NCI-H748 (cell line): ENCODE measurements around the gene CCS.
"Not testable (repeated sequence)": the region's sequence is repeated elsewhere in the genome, so short reads cannot be mapped to it uniquely, and the experiment has no call there.

ENCODE experiments used
- DNase-seq: peaks from one replicate; lab custom pipeline; 2025; ENCODE audit not compliant: unreplicated experiment; lab: John Stamatoyannopoulos, UW

CCS gene

GRCh38 chr11:66592457-66593302, at the start of gene CCS, which contains the start of gene CCDC87:
TSS of gene CCS (plus strand) at chr11:66593185. CDS start at chr11:66593262, 77 bp downstream.
TSS of gene CCDC87 (minus strand) at chr11:66593063. CDS start at chr11:66593015, 48 bp downstream.
- DNase-seq = peak; percentile 96

GRCh38 chr11:66543263-66544107, 49.5 kb upstream of the CCS start:
- DNase-seq = no peak

GRCh38 chr11:66544952-66545351, 48.0 kb upstream of the CCS start:
- DNase-seq = not testable (repeated sequence)

- DNase-seq = peak; percentile 97
Measured at GRCh38 chr11:66545701-66546367, 47.2 kb upstream of the CCS start, which contains the start of gene ZDHHC24. TSS of gene ZDHHC24 (minus strand) at chr11:66546048. CDS start at chr11:66546003, 45 bp downstream.

- no peak for DNase-seq
Measured at GRCh38 chr11:66546368-66546965, 46.5 kb upstream of the CCS start, which contains the start of gene ACTN3. TSS of gene ACTN3 (plus strand) at chr11:66546903. CDS start at chr11:66546938, 35 bp downstream.

- DNase-seq = no peak
Measured at GRCh38 chr11:66546966-66547661, 45.9 kb upstream of the CCS start.

GRCh38 chr11:66547662-66548009, 45.3 kb upstream of the CCS start:
- DNase-seq = no peak

- no peak for DNase-seq
Measured at GRCh38 chr11:66548041-66548440, 44.9 kb upstream of the CCS start.

GRCh38 chr11:66548774-66549630, 44.0 kb upstream of the CCS start:
- no peak for DNase-seq

GRCh38 chr11:66549696-66550095, 43.3 kb upstream of the CCS start:
- no peak for DNase-seq

GRCh38 chr11:66550887-66551286, 42.1 kb upstream of the CCS start:
- no peak for DNase-seq

GRCh38 chr11:66554602-66555001, 38.4 kb upstream of the CCS start:
- no peak for DNase-seq

GRCh38 chr11:66555416-66555815, 37.6 kb upstream of the CCS start:
- DNase-seq = no peak

- DNase-seq = peak; percentile 14
Measured at GRCh38 chr11:66556086-66556485, 36.9 kb upstream of the CCS start.

- DNase-seq = no peak
Measured at GRCh38 chr11:66557733-66558326, 35.2 kb upstream of the CCS start.

- no peak for DNase-seq
Measured at GRCh38 chr11:66559142-66559865, 33.7 kb upstream of the CCS start.

- no peak for DNase-seq
Measured at GRCh38 chr11:66559866-66560676, 32.9 kb upstream of the CCS start.
